Erythroblast (primary cell): ENCODE data around the gene SPATA3.

Experiments
- GATA1 ChIP-seq: IDR thresholded peaks from 2 replicates; pipeline ENCODE4 v1.6.1; 2011; ENCODE audit warnings: low read depth, mild to moderate bottlenecking, control low read depth, low read length, moderate library complexity
- POLR2A ChIP-seq: IDR thresholded peaks from 2 replicates; pipeline ENCODE4 v1.6.1; 2011; ENCODE audit warnings: mild to moderate bottlenecking, low read length

- TF ChIP-seq POLR2A (no peak), GATA1 (no peak)
These were observed 26.8 kb upstream of the SPATA3 start for GRCh38 chr2:230968921-230969658.
